Breast epithelium (tissue), 4 donors: Measurements from ENCODE around the gene RERG. TPM values are rescaled to one million over a fixed set of nuclear protein-coding genes. Genes with fewer than 3 reads are reported as not detected.
A peak's percentile ranks its signal among the peaks of the same experiment; 100 is the strongest.

Experiments
- DNase-seq, 2 donors: peaks; one replicate each; pipeline ENCODE4 v3.0.0-alpha.2; 2019; ENCODE audit warnings: low spot score in 2 of 2
- H3K27ac ChIP-seq, 2 donors: fragments of 200-600 bp; sonication (generic) in 1 of 2; one replicate each; pipeline ENCODE4 v1.5.1; 2016 to 2019; ENCODE audit warnings: mild to moderate bottlenecking in 1 of 2
- H3K27me3 ChIP-seq, 2 donors: fragments of 200-600 bp; sonication (generic) in 1 of 2; one replicate each; pipeline versions ENCODE4 v1.5.1 to v1.6.0; 2017 to 2019; ENCODE audit warnings: control low read depth in 1 of 2, mild to moderate bottlenecking in 1 of 2
- H3K36me3 ChIP-seq: fragments of 200-600 bp; one replicate; pipeline ENCODE4 v1.5.1; 2019
- H3K4me1 ChIP-seq, 2 donors: fragments of 200-600 bp; sonication (generic); one replicate each; pipeline ENCODE4 v1.5.1; 2016 to 2019; ENCODE audit warnings: control low read depth in 1 of 2
- H3K4me3 ChIP-seq, 3 donors: fragments of 200-600 bp; sonication (generic); 1 replicate in 2 of 3; 2 replicates in 1 of 3; pipeline ENCODE4 v1.5.1; 2016 to 2019; ENCODE audit warnings: mild to moderate bottlenecking in 3 of 3, moderate library complexity in 2 of 3
- H3K9me3 ChIP-seq, 2 donors: fragments of 200-600 bp; sonication (generic) in 1 of 2; one replicate each; pipeline ENCODE4 v1.5.1; 2016 to 2019; ENCODE audit warnings: control low read depth in 1 of 2
- POLR2A ChIP-seq: fragments of 450-650 bp; IDR thresholded peaks from one replicate; pipeline ENCODE4 v1.6.1; 2016; ENCODE audit warnings: antibody characterized with exemption, mild to moderate bottlenecking, moderate library complexity
- POLR2AphosphoS5 ChIP-seq, 3 donors: sonication (generic); formaldehyde crosslinking; IDR thresholded peaks; one replicate each; pipeline ENCODE4 v1.6.1; 2017; ENCODE audit warnings: antibody characterized with exemption in 3 of 3
- intact Hi-C: fragments of 100-400 bp; cut with DNase I; formaldehyde crosslinking; loops from one replicate; pipeline ENCODE4 v1.15.1; 2023; ENCODE audit warnings: low total_unique reads
- total RNA-seq, 3 donors: library from RNA; depleted of rRNA; stranded (reverse); fragments of >200 nt; gene quantifications; one replicate each; pipeline ENCODE4 v1.1.0, GENCODE V29; 2016
- TF ChIP-seq, protein P1 (sequence below), 3 donors: fragments of 450-650 bp; IDR thresholded peaks; one replicate each; pipeline ENCODE4 v1.5.1; 2016 to 2017; ENCODE audit warnings: antibody characterized with exemption in 3 of 3, mild to moderate bottlenecking in 3 of 3, moderate library complexity in 3 of 3

RERG gene
- total RNA-seq, 3 donors from 2014 or later: 16.3 to 126 (median 60.0) TPM

DNA sequence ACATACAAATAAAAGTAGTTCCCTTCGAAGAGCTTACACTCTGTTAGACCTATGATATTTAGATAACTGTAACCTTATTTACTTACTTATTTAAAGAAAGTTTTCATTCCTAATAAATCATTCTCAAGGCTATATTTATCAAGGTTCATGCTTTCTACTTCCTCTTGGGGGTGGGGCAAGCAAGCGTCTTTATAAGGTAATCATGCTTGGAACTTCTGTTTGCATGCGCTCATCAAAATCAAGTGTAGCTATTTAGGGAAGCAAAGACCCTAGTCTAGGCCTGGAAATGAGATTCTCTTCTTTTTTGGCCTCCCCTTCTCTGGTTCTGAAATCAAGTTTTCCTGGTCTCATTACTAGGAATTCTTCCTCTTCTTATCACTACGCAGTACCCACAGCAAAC, 766 bp downstream of the RERG start:
- intact Hi-C loops: no loop called here
- peak overlapping the region; percentile 84 to 88 for H3K27ac ChIP-seq
- H3K9me3 ChIP-seq: no peaks in the 10 kb centered on the region
- DNase-seq: no peak
- TF ChIP-seq POLR2AphosphoS5 (IDR thresholded peaks at IDR 0.05): no peak
- no peak for TF ChIP-seq POLR2A
- H3K4me1 ChIP-seq: peaks cover 0 to 4% of the 10 kb centered on the region in 2 donors
- no peaks in the 10 kb centered on the region for H3K36me3 ChIP-seq
- peak overlapping the region; percentile 60 to 66 (median 61) for H3K4me3 ChIP-seq
- H3K27me3 ChIP-seq: no peaks in the 10 kb centered on the region

DNA sequence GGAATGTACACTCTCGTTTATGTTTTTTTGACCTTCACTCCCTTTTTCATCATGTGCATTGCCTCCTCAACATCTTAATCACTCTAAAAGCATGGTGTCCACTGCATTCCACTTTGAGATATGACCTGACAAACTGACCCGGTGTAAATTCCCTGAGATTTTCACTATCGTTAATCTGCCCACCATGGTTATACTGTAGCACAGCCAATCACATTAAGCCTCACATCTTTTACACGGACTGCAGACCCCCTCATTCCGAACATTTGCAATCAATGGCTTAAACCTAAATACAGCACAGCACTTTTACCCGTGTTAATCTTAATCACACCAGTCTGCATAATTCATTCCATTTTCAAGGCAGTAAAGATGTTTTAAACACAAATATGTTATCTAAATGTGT, 2.4 kb downstream of the RERG start:
- Histone ChIP-seq H3K4me3 (peak overlapping the region in 2 of 3 donors; percentile 60 to 66), H3K27ac (peak overlapping the region; percentile 84 to 88)
- intact Hi-C loops: no loop called here

DNA sequence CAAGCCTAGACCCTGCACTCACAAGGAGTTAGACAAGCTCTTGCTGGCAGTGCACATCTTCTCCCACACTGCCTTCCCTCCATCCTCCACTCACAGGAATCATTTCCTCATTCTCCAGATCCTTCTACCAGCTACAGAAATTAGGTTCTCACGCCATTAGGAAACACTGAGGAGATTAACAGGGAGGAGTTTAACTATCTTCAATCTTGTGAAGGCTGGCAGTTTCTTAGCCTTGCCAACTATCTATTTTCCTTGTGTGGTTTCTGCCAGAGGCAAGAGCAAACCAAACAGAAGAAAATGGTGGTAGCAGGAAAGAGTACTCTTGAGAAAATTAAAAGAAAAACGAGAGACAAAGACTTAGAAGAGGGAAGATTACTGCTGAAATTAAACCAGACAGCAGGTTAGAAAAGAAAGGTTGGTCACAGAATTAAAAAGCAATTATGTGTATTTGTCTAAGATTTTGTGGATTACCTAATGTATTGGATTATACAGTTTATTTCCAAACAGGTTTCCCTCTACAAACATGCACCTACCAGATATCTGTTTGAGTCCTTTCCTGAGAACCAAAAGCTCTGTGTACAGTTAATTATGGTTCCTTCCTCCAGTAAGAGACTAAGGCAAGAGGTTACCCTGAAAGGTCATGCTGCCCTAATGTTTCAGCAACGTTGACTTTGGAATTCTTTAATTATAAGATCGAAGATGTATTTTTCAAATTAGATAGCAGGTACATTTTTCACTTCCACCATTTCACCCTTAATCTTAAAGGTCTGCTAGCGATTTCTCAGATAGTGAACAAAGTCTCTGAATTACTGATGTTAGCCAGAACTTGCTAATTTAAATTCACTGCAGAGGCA, 5.0 kb downstream of the RERG start:
- no peak for DNase-seq
- no peak overlapping the region for H3K4me3 ChIP-seq
- H3K9me3 ChIP-seq: no peaks in the 10 kb centered on the region
- peak overlapping the region; percentile 75 to 88 for H3K27ac ChIP-seq
- TF ChIP-seq, protein P1, sequence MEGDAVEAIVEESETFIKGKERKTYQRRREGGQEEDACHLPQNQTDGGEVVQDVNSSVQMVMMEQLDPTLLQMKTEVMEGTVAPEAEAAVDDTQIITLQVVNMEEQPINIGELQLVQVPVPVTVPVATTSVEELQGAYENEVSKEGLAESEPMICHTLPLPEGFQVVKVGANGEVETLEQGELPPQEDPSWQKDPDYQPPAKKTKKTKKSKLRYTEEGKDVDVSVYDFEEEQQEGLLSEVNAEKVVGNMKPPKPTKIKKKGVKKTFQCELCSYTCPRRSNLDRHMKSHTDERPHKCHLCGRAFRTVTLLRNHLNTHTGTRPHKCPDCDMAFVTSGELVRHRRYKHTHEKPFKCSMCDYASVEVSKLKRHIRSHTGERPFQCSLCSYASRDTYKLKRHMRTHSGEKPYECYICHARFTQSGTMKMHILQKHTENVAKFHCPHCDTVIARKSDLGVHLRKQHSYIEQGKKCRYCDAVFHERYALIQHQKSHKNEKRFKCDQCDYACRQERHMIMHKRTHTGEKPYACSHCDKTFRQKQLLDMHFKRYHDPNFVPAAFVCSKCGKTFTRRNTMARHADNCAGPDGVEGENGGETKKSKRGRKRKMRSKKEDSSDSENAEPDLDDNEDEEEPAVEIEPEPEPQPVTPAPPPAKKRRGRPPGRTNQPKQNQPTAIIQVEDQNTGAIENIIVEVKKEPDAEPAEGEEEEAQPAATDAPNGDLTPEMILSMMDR (IDR thresholded peaks at IDR 0.05): no peak
- no peak for TF ChIP-seq POLR2A
- TF ChIP-seq POLR2AphosphoS5 (IDR thresholded peaks at IDR 0.05): no peak
- H3K27me3 ChIP-seq: no peaks in the 10 kb centered on the region
- H3K4me1 ChIP-seq: no peaks in the 10 kb centered on the region
- H3K36me3 ChIP-seq: no peaks in the 10 kb centered on the region
- intact Hi-C loops: no loop called here

More for the DNA sequence above, 2.4 kb downstream of the RERG start:
- Histone ChIP-seq H3K9me3 (no peaks in the 10 kb centered on the region), H3K27me3 (no peaks in the 10 kb centered on the region), H3K36me3 (no peaks in the 10 kb centered on the region), H3K4me1 (peaks cover 0 to 4% of the 10 kb centered on the region in 2 donors)
- DNase-seq: no peak
- TF ChIP-seq POLR2AphosphoS5 (IDR thresholded peaks at IDR 0.05) (no peak), POLR2A (no peak)
- TF ChIP-seq, protein P1 (IDR thresholded peaks at IDR 0.05): no peak

DNA sequence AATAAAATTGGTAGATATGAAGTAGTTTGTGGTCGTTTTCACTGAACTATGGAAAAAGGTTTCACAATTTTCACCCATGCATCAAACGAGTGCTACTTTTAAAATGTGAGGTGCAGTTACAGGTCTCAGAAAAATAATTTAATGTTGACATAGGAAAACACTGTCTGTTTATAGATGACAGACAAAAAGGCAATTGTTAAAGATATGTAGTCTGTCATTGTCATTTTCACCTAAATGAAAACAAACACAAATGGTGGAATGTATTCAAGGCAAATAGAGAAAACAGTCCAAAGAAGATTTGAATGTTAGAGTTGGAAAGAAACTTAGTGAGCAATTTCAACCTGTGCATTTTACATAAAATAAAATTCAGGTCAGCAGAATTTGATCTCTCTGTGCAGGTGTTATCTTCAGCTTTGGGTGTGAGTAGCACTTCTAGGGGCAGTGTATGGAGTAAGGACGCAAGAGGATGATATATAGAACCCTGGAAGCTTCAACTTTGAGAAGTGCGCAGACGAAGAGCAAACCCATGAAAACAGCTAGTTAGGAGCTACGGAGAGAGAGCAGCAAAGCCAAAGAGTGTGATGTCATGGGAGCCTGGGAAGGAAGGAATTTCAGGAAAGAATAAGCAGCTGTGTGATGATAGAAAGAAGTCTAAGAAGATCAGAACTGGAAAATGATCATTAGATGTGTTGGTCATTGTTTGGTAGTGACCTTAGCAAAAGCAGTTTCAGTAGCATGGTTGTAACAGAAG, 6.2 kb downstream of the RERG start:
- intact Hi-C loops: no loop called here
- Histone ChIP-seq H3K4me1 (no peaks in the 10 kb centered on the region), H3K4me3 (no peak overlapping the region)

DNA sequence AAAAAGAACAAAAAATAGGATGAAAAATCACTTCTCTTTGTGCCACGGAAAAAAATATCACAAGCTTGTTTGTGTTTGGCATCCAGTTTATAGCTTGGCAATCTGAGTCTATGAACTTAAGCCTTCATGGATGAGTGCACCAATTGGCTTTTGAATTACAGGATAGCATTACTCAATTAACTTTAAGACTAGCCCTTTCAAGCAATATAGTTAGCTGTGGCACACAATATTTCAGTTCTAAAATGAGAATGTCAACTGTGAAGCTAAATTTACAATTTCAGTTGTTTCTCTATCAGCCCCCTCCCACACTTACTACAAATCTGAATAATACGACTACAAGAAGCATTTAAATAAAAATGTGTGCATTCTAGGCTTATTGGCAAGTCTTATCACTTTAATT, 8.3 kb downstream of the RERG start:
- no peaks in the 10 kb centered on the region for H3K4me1 ChIP-seq
- intact Hi-C loops: no loop called here
- DNase-seq: no peak
- no peak overlapping the region for H3K4me3 ChIP-seq
- peak overlapping the region; percentile 75 to 88 for H3K27ac ChIP-seq
- TF ChIP-seq, protein P1 (IDR thresholded peaks at IDR 0.05): no peak
- TF ChIP-seq POLR2A (no peak), POLR2AphosphoS5 (IDR thresholded peaks at IDR 0.05) (no peak)
- no peaks in the 10 kb centered on the region for H3K27me3 ChIP-seq
- H3K9me3 ChIP-seq: no peaks in the 10 kb centered on the region
- no peaks in the 10 kb centered on the region for H3K36me3 ChIP-seq

More for the DNA sequence above, 6.2 kb downstream of the RERG start:
- H3K27me3 ChIP-seq: no peaks in the 10 kb centered on the region
- H3K27ac ChIP-seq: peak overlapping the region; percentile 75 to 88
- no peak for DNase-seq
- H3K36me3 ChIP-seq: no peaks in the 10 kb centered on the region
- no peaks in the 10 kb centered on the region for H3K9me3 ChIP-seq
- TF ChIP-seq, protein P1 (IDR thresholded peaks at IDR 0.05): no peak
- TF ChIP-seq POLR2AphosphoS5 (IDR thresholded peaks at IDR 0.05): no peak
- no peak for TF ChIP-seq POLR2A
